ENCODE measurements around the gene UGT1A1. TPM values are rescaled to one million over a fixed set of nuclear protein-coding genes. Genes with fewer than 3 reads are reported as not detected.

Gene UGT1A1
- total and polyA plus RNA-seq, 2 of the 13 experiments (the other 11 are each of a cell fraction or from before 2014, with no cell fraction given): 0.69 to 0.75 TPM

GRCh38 chr2:233745838-233746237, 14.2 kb upstream of the UGT1A1 start (continued):
- TF ChIP-seq ZNF350 (CRISPR knock-in tag; IDR thresholded peaks at IDR 0.05; ENCODE audit: borderline replicate concordance, low read depth): 0 out of 2 replicates have a peak, but pooled peaks have one; percentile 10
- 0 out of 2 replicates have a peak, but pooled peaks have one; percentile 3 for TF ChIP-seq DMAP1 (CRISPR knock-in tag; IDR thresholded peaks at IDR 0.05)

GRCh38 chr2:233746475-233747282, 13.4 kb upstream of the UGT1A1 start:
- 76% methylated on average over 10 of the region's 10 CpGs for WGBS (ENCODE audit: low lambda C conversion rate)
- H3K9me3 ChIP-seq (ENCODE audit: low read length): peaks cover 24% of the 10 kb centered on the region
- no peak for TF ChIP-seq ZNF543 (CRISPR knock-in tag; IDR thresholded peaks at IDR 0.05)
- TF ChIP-seq THRA (CRISPR knock-in tag; IDR thresholded peaks at IDR 0.05; ENCODE audit: borderline replicate concordance): no peak
- no peak for TF ChIP-seq RARG (CRISPR knock-in tag; IDR thresholded peaks at IDR 0.05; ENCODE audit: low read depth)
- peak; percentile 49 for TF ChIP-seq TEAD3 (CRISPR knock-in tag; optimal IDR thresholded peaks at IDR 0.05; ENCODE audit: borderline replicate concordance)
- no peak for TF ChIP-seq NFAT5 (CRISPR knock-in tag; IDR thresholded peaks at IDR 0.05)
- TF ChIP-seq RARA (CRISPR knock-in tag; IDR thresholded peaks at IDR 0.05): 0 out of 2 replicates have a peak, but pooled peaks have one; percentile 5
- no peak for TF ChIP-seq GMEB2 (CRISPR knock-in tag; IDR thresholded peaks at IDR 0.05; ENCODE audit: low read depth)
- TF ChIP-seq IRF9 (CRISPR knock-in tag; IDR thresholded peaks at IDR 0.05; ENCODE audit: borderline replicate concordance): no peak
- TF ChIP-seq NFE2 (CRISPR knock-in tag; IDR thresholded peaks at IDR 0.05): no peak
- TF ChIP-seq RELA (CRISPR knock-in tag; IDR thresholded peaks at IDR 0.05): no peak
- no peak for TF ChIP-seq ZNF737 (CRISPR knock-in tag; IDR thresholded peaks at IDR 0.05; ENCODE audit: borderline replicate concordance)

More at GRCh38 chr2:233746475-233747282, 13.4 kb upstream of the UGT1A1 start:
- H3K79me2 ChIP-seq (ENCODE audit: insufficient read depth, low read length): no peaks in the 10 kb centered on the region
- peaks cover 1 to 64% of the 10 kb centered on the region in 2 experiments; a peak in 4 of 5 replicates for H3K27me3 ChIP-seq (ENCODE audit: control insufficient read depth in 1 of 2, insufficient read depth in 2 of 2, low read length in 2 of 2)
- peaks cover 27% of the 10 kb centered on the region for H3K4me1 ChIP-seq (ENCODE audit: insufficient read depth, low read length)
- no peak overlapping the region for H3K4me3 ChIP-seq (replicated peaks in 1 of 3; ENCODE audit: insufficient read depth in 1 of 3, low read depth in 2 of 3, low read length in 3 of 3)
- no peak overlapping the region for H2AFZ ChIP-seq (ENCODE audit: low read length)
- H4K20me1 ChIP-seq (ENCODE audit: insufficient read depth, low read length): no peaks in the 10 kb centered on the region
- FAIRE-seq (no peak), DNase-seq (ENCODE audit: low spot score) (no peak), ATAC-seq (no peak)
- H3K27ac ChIP-seq (ENCODE audit: extremely low read length, insufficient read depth, low read length): no peak overlapping the region
- intact Hi-C loops (cut with micrococcal nuclease; ENCODE audit: unreplicated experiment): no loop called here
- no peaks in the 10 kb centered on the region for H3K36me3 ChIP-seq (replicated peaks in 1 of 2; ENCODE audit: control insufficient read depth in 1 of 2, insufficient read depth in 2 of 2, low read length in 2 of 2)
- H3K9ac ChIP-seq (ENCODE audit: insufficient read depth, low read depth, low read length): no peak overlapping the region
- ChIA-PET POLR2A (interaction anchor here (1.6 kb wide), 1 partner anchor 11 kb away, joined by 9 read pairs; no protein-coding TSS in a partner anchor), CTCF (ENCODE audit: low intra/inter-chr PET ratio, low total read pairs) (no interaction called here)
- BruUV-seq (replicated peaks): no TSS peak
- 0 out of 2 replicates have a peak overlapping the region, but pooled peaks have one; percentile 54 for H3K4me2 ChIP-seq (ENCODE audit: low read depth, low read length)
- in situ Hi-C loops (cut with HindIII; ENCODE audit: extremely low pct_ligation_motif_present, low pct_unique_long_range_greater_than_20kb): no loop called here
